GM23338 (cell line): ENCODE measurements around the gene NUDC. TPM values are rescaled to one million over a fixed set of nuclear protein-coding genes. Genes with fewer than 3 reads are reported as not detected.

Experiments used
- ATAC-seq: fragments of 200-7000 bp; cut with Tn5 transposase; 3 replicates; pipeline ENCODE4 v1.9.1; 2020
- DNase-seq: peaks from one replicate; pipeline ENCODE4 v3.0.0-alpha.2; 2015; ENCODE audit warnings: low spot score
- H2AFZ ChIP-seq: fragments of 200-600 bp; sonication (generic); 2 replicates; pipeline ENCODE4 v1.8.0; 2016; ENCODE audit warnings: antibody characterized with exemption, mild to moderate bottlenecking, moderate library complexity
- H3F3A ChIP-seq: fragments of 200-600 bp; sonication (generic); replicated peaks from 2 replicates; pipeline ENCODE4 v1.8.0; 2017; ENCODE audit warnings: antibody characterized with exemption, mixed run types, low read depth
- H3K27ac ChIP-seq: fragments of 200-600 bp; sonication (generic); 2 replicates; pipeline ENCODE4 v1.6.1; 2016; ENCODE audit warnings: low read depth
- H3K27me3 ChIP-seq: fragments of 200-600 bp; sonication (generic); 2 replicates; pipeline ENCODE4 v1.8.0; 2016; ENCODE audit warnings: mild to moderate bottlenecking, mixed run types, moderate library complexity; ENCODE audit not compliant: insufficient read depth
- H3K36me3 ChIP-seq: fragments of 200-600 bp; sonication (generic); 2 replicates; pipeline ENCODE4 v1.8.0; 2016; ENCODE audit warnings: mild to moderate bottlenecking; ENCODE audit not compliant: insufficient read depth
- H3K4me1 ChIP-seq: fragments of 200-600 bp; sonication (generic); 2 replicates; pipeline ENCODE4 v1.8.0; 2016; ENCODE audit warnings: mild to moderate bottlenecking, moderate library complexity; ENCODE audit not compliant: insufficient read depth
- H3K4me2 ChIP-seq: fragments of 200-600 bp; sonication (generic); 2 replicates; pipeline ENCODE4 v1.7.1; 2017; ENCODE audit warnings: mixed run types
- H3K4me3 ChIP-seq: fragments of 200-600 bp; sonication (generic); 2 replicates; pipeline ENCODE4 v1.6.1; 2016; ENCODE audit warnings: mixed run types
- H3K79me2 ChIP-seq: fragments of 200-600 bp; sonication (generic); replicated peaks from 2 replicates; pipeline ENCODE4 v1.8.0; 2017; ENCODE audit warnings: mild to moderate bottlenecking; ENCODE audit not compliant: insufficient read depth
- H3K9me2 ChIP-seq: fragments of 200-600 bp; sonication (generic); 2 replicates; pipeline ENCODE4 v1.8.0; 2017; ENCODE audit not compliant: insufficient read depth
- H4K20me1 ChIP-seq: fragments of 200-600 bp; sonication (generic); replicated peaks from 2 replicates; pipeline ENCODE4 v1.8.0; 2017; ENCODE audit warnings: mild to moderate bottlenecking; ENCODE audit not compliant: insufficient read depth
- H3K27ac Mint-ChIP-seq: 2 replicates; pipeline ENCODE4 v1.8.0; 2020; ENCODE audit warnings: inconsistent platforms, mild to moderate bottlenecking, moderate library complexity, mixed read lengths
- H3K27me3 Mint-ChIP-seq: 3 replicates; pipeline ENCODE4 v1.8.0; 2022; ENCODE audit warnings: low read depth, mild to moderate bottlenecking, moderate library complexity, mixed read lengths, inconsistent platforms; ENCODE audit not compliant: insufficient read depth, poor library complexity
- H3K36me3 Mint-ChIP-seq: 3 replicates; pipeline ENCODE4 v1.8.0; 2021; ENCODE audit warnings: low read depth, mild to moderate bottlenecking, inconsistent platforms, moderate library complexity, mixed read lengths
- H3K4me1 Mint-ChIP-seq: 3 replicates; pipeline ENCODE4 v1.8.0; 2020; ENCODE audit warnings: mild to moderate bottlenecking, inconsistent platforms, mixed read lengths
- H3K4me3 Mint-ChIP-seq: 3 replicates; pipeline ENCODE4 v1.8.0; 2021; ENCODE audit warnings: moderate library complexity, mild to moderate bottlenecking, inconsistent platforms, mixed read lengths
- H3K9me3 Mint-ChIP-seq: 3 replicates; pipeline ENCODE4 v1.8.0; 2020; ENCODE audit warnings: moderate library complexity, mild to moderate bottlenecking, inconsistent platforms, mixed read lengths
- JUNB ChIP-seq: IDR thresholded peaks from one replicate; pipeline ENCODE4 v1.6.1; 2016; ENCODE audit warnings: antibody characterized with exemption; ENCODE audit not compliant: unreplicated experiment
- NANOG ChIP-seq: IDR thresholded peaks from 2 replicates; pipeline ENCODE4 v1.6.1; 2016; ENCODE audit warnings: antibody characterized with exemption, borderline replicate concordance
- ZNF114 ChIP-seq: fragments of 250-450 bp; sonication (Bioruptor Pico); IDR thresholded peaks from 2 replicates; pipeline ENCODE4 v1.5.0; 2020; ENCODE audit warnings: mild to moderate bottlenecking, moderate library complexity
- ZNF331 ChIP-seq: fragments of 250-450 bp; sonication (Bioruptor Pico); IDR thresholded peaks from 2 replicates; pipeline ENCODE4 v1.5.0; 2020; ENCODE audit warnings: low read depth, mild to moderate bottlenecking, moderate library complexity
- polyA plus RNA-seq: library from polyadenylated mRNA; unstranded; fragments of >200 nt; fragmentation: Nextera tagmentation; extraction: Ambion mirVana; gene quantifications from 2 replicates; pipeline ENCODE4 v1.2.1, GENCODE V29; 2016
- total RNA-seq: library from RNA; depleted of rRNA; stranded (reverse); fragments of >200 nt; shearing (Covaris generic); gene quantifications from 2 replicates; pipeline ENCODE4 v1.2.3, GENCODE V29; 2014
- TF ChIP-seq, protein P1 (sequence below), 2 experiments: fragments of 200-600 bp in 1 of 2; sonication (generic) in 1 of 2; conservative IDR thresholded peaks; 2 replicates each; pipeline versions ENCODE4 v1.5.1 to v1.6.1; 2016 to 2017; ENCODE audit warnings: antibody characterized with exemption in 2 of 2, low read depth in 2 of 2, mild to moderate bottlenecking in 2 of 2, moderate library complexity in 1 of 2
- TF ChIP-seq, protein P2 (sequence below): IDR thresholded peaks from one replicate; pipeline ENCODE4 v1.6.1; 2018; ENCODE audit warnings: antibody characterized with exemption; ENCODE audit not compliant: unreplicated experiment
- TF ChIP-seq, protein P3 (sequence below): IDR thresholded peaks from 2 replicates; pipeline ENCODE4 v1.6.1; 2016; ENCODE audit warnings: antibody characterized with exemption

NUDC gene
- total and polyA plus RNA-seq, 2 experiments from 2014 or later: 96.2 to 224 TPM

DNA sequence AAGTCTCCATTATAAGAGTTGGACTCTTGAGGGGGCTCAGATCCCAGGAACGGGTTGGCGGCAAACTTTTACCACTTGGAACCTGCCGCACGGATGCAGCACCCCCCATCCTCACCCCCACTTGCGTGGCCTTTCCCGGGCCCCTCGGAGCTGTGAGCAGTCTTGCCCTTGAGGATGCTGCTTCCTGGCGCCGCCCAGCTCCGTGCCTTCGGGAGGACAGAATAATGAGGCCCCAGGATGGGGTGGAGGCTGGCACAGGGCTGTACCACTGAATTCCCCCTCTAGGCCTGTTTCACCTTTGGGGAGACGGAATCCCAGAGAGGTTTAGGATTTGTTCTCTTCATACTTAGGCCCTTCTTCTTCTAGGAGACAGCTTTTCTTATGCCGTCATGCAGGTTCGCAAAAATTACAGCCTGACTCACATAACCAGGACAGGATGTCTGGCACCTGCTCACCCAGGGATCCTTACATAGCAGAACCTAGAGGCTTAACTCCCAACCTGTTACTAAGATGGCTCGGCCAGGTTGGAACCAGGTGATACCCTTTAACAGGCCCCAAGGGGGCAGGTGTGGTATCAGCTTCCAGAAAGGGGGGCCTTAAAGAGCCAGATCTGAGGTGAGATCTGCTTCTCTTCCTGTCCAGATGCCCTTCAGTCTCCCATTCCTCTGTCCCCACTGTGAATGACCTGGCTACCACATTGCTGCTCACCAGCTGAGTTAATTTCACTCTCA lies 73.4 kb downstream of the NUDC start:
- H2AFZ ChIP-seq: no peak overlapping the region
- peak overlapping the region; percentile 94 for H3K4me3 ChIP-seq
- peaks cover 10% of the 10 kb centered on the region; the same call in 1 of the 2 replicates for H3K36me3 ChIP-seq
- Mint-ChIP-seq H3K27me3 (peaks cover 53% of the 10 kb centered on the region), H3K4me3 (peak overlapping the region; percentile 89), H3K9me3 (peaks cover 3% of the 10 kb centered on the region; the same call in 1 of the 3 replicates), H3K4me1 (peaks cover 59% of the 10 kb centered on the region), H3K27ac (0 out of 2 replicates have a peak overlapping the region, but pooled peaks have one; percentile 21), H3K36me3 (peaks cover 39% of the 10 kb centered on the region)
- peak overlapping the region; percentile 99 for H3K4me2 ChIP-seq
- TF ChIP-seq ZNF114 (CRISPR knock-in tag) (no peak), JUNB (no peak), NANOG (no peak), ZNF331 (CRISPR knock-in tag) (no peak)
- TF ChIP-seq, protein P1, sequence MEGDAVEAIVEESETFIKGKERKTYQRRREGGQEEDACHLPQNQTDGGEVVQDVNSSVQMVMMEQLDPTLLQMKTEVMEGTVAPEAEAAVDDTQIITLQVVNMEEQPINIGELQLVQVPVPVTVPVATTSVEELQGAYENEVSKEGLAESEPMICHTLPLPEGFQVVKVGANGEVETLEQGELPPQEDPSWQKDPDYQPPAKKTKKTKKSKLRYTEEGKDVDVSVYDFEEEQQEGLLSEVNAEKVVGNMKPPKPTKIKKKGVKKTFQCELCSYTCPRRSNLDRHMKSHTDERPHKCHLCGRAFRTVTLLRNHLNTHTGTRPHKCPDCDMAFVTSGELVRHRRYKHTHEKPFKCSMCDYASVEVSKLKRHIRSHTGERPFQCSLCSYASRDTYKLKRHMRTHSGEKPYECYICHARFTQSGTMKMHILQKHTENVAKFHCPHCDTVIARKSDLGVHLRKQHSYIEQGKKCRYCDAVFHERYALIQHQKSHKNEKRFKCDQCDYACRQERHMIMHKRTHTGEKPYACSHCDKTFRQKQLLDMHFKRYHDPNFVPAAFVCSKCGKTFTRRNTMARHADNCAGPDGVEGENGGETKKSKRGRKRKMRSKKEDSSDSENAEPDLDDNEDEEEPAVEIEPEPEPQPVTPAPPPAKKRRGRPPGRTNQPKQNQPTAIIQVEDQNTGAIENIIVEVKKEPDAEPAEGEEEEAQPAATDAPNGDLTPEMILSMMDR (conservative IDR thresholded peaks at IDR 0.05; ENCODE audit: low read depth in 2 of 2): peak; percentile 6 to 40; a peak in 2 of 4 replicates
- TF ChIP-seq, protein P2, sequence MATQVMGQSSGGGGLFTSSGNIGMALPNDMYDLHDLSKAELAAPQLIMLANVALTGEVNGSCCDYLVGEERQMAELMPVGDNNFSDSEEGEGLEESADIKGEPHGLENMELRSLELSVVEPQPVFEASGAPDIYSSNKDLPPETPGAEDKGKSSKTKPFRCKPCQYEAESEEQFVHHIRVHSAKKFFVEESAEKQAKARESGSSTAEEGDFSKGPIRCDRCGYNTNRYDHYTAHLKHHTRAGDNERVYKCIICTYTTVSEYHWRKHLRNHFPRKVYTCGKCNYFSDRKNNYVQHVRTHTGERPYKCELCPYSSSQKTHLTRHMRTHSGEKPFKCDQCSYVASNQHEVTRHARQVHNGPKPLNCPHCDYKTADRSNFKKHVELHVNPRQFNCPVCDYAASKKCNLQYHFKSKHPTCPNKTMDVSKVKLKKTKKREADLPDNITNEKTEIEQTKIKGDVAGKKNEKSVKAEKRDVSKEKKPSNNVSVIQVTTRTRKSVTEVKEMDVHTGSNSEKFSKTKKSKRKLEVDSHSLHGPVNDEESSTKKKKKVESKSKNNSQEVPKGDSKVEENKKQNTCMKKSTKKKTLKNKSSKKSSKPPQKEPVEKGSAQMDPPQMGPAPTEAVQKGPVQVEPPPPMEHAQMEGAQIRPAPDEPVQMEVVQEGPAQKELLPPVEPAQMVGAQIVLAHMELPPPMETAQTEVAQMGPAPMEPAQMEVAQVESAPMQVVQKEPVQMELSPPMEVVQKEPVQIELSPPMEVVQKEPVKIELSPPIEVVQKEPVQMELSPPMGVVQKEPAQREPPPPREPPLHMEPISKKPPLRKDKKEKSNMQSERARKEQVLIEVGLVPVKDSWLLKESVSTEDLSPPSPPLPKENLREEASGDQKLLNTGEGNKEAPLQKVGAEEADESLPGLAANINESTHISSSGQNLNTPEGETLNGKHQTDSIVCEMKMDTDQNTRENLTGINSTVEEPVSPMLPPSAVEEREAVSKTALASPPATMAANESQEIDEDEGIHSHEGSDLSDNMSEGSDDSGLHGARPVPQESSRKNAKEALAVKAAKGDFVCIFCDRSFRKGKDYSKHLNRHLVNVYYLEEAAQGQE: no peak
- H3K27ac ChIP-seq: peak overlapping the region; percentile 79; the same call in 1 of the 2 replicates
- peaks cover 20% of the 10 kb centered on the region for H4K20me1 ChIP-seq
- peaks cover 47% of the 10 kb centered on the region for H3K79me2 ChIP-seq
- ATAC-seq (peak; percentile 0; the same call in 1 of the 3 replicates), DNase-seq (peak; percentile 78)
- H3F3A ChIP-seq: peaks cover 38% of the 10 kb centered on the region
- no peaks in the 10 kb centered on the region for H3K27me3 ChIP-seq
- no peaks in the 10 kb centered on the region for H3K9me2 ChIP-seq
- H3K4me1 ChIP-seq: peaks cover 53% of the 10 kb centered on the region

DNA sequence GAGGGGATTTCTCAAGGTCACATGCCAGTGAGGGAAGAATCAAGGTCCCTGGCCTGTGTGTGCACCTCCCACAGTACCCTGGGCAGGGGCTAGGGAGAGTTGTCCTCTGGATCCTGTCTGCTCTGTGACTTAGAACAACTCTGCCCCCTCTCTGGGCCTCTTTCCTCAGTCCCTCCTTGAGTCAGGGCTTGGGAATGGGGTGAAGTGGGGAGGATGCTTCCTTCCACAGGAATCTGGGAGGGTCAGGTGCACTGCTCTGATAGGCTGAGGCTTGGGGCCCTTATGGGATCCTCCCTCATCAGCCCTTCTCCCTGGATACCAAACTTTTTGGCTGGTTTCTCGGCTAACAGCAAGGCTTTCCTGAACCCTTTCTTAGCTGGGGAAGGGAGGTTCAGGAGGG lies 74.5 kb downstream of the NUDC start:
- H3K4me1 ChIP-seq: peaks cover 64% of the 10 kb centered on the region
- no peak overlapping the region for H3K27ac Mint-ChIP-seq
- TF ChIP-seq ZNF331 (CRISPR knock-in tag): no peak
- TF ChIP-seq, protein P3, sequence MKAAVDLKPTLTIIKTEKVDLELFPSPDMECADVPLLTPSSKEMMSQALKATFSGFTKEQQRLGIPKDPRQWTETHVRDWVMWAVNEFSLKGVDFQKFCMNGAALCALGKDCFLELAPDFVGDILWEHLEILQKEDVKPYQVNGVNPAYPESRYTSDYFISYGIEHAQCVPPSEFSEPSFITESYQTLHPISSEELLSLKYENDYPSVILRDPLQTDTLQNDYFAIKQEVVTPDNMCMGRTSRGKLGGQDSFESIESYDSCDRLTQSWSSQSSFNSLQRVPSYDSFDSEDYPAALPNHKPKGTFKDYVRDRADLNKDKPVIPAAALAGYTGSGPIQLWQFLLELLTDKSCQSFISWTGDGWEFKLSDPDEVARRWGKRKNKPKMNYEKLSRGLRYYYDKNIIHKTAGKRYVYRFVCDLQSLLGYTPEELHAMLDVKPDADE: no peak
- TF ChIP-seq JUNB: no peak

More for the DNA sequence above, 74.5 kb downstream of the NUDC start:
- ATAC-seq (no peak), DNase-seq (peak; percentile 46)
- Histone ChIP-seq H3K9me2 (no peaks in the 10 kb centered on the region), H3K79me2 (peaks cover 54% of the 10 kb centered on the region), H3K27ac (peak overlapping the region; percentile 79), H4K20me1 (peaks cover 20% of the 10 kb centered on the region), H3K4me2 (peak overlapping the region; percentile 99), H3K36me3 (peaks cover 17% of the 10 kb centered on the region), H3K27me3 (no peaks in the 10 kb centered on the region), H3K4me3 (peak overlapping the region; percentile 94), H2AFZ (no peak overlapping the region), H3F3A (peaks cover 47% of the 10 kb centered on the region)
- H3K4me3 Mint-ChIP-seq: peak overlapping the region; percentile 89
- peaks cover 68% of the 10 kb centered on the region for H3K4me1 Mint-ChIP-seq
- H3K27me3 Mint-ChIP-seq: peaks cover 59% of the 10 kb centered on the region
- peaks cover 50% of the 10 kb centered on the region for H3K36me3 Mint-ChIP-seq
- H3K9me3 Mint-ChIP-seq: peaks cover 3% of the 10 kb centered on the region; the same call in 1 of the 3 replicates
